WERI-Rb-1 (cell line): ENCODE measurements around the gene TP53I13.

Source experiments
- DNase-seq: peaks from one replicate; pipeline ENCODE4 v3.0.0-alpha.2; 2020
- H3K27ac ChIP-seq: fragments of 250-450 bp; sonication (Bioruptor Pico); 2 replicates; pipeline ENCODE4 v1.5.1; 2020; ENCODE audit warnings: mild to moderate bottlenecking, moderate library complexity
- H3K27me3 ChIP-seq: fragments of 250-450 bp; sonication (Bioruptor Pico); 2 replicates; pipeline ENCODE4 v1.5.1; 2021; ENCODE audit warnings: mild to moderate bottlenecking, low read depth, moderate library complexity; ENCODE audit not compliant: insufficient read depth, severe bottlenecking
- H3K36me3 ChIP-seq: fragments of 250-450 bp; sonication (Bioruptor Pico); 2 replicates; pipeline ENCODE4 v1.5.1; 2020; ENCODE audit warnings: mild to moderate bottlenecking, moderate library complexity
- H3K4me3 ChIP-seq: 2 replicates; pipeline ENCODE4 v1.5.1; 2011; ENCODE audit warnings: low read depth, mild to moderate bottlenecking, control low read depth, low read length
- H3K9me3 ChIP-seq: fragments of 250-450 bp; sonication (Bioruptor Pico); 2 replicates; pipeline ENCODE4 v1.5.1; 2021; ENCODE audit warnings: mild to moderate bottlenecking, moderate library complexity; ENCODE audit not compliant: severe bottlenecking
- CTCF ChIP-seq: IDR thresholded peaks from 2 replicates; pipeline ENCODE4 v1.5.1; 2011; ENCODE audit warnings: low read depth, mild to moderate bottlenecking, control low read depth, inconsistent platforms, low read length

The TP53I13 gene

DNA sequence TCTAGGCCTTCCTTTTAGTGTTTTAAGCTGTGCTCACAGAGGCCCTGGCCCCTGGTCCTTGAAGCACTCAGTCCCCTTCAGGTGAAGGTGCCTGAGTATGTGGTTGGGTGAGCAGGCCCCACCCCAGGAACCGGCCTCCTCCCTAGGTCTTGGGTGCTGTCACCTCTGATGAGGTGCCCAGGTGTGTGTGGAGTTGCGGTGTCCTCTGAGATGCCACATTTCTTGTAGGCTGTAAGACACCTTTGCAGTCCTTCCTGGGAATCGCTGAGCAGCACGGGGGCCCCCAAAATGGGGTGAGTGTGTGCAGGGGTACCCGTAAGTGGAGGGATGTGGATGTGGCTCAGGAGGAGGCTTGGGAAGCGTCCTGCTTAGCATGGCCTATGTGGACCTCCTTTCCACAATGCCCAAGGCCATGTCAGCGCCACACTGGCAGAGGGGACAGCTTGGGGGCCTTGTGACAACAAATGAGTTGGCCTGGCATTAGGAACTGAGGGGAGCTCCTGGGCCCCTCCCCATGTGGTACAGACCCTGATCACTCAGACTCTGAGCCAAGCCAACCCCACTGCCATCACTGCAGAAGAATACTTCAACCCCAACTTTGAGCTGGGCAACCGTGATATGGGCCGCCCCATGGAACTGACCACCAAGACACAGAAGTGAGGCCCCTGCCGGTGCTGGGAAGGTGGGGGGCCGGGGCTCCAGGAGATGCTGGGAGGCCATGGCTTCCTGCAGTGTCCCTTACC is 43.0 kb downstream of the TP53I13 start:
- Histone ChIP-seq H3K4me3 (no peak overlapping the region), H3K36me3 (peaks cover 24% of the 10 kb centered on the region), H3K9me3 (no peaks in the 10 kb centered on the region), H3K27me3 (peaks cover 2% of the 10 kb centered on the region), H3K27ac (no peak overlapping the region)
- TF ChIP-seq CTCF: no peak
- DNase-seq: no peak

GRCh38 chr17:29612094-29612403 is 43.5 kb downstream of the TP53I13 start:
- DNase-seq: no peak
- Histone ChIP-seq H3K36me3 (peaks cover 24% of the 10 kb centered on the region), H3K9me3 (no peaks in the 10 kb centered on the region), H3K27ac (no peak overlapping the region), H3K4me3 (no peak overlapping the region), H3K27me3 (peaks cover 6% of the 10 kb centered on the region)
- TF ChIP-seq CTCF: no peak

GRCh38 chr17:29612404-29613280 is 44.1 kb downstream of the TP53I13 start:
- Histone ChIP-seq H3K27me3 (peaks cover 6% of the 10 kb centered on the region), H3K9me3 (no peaks in the 10 kb centered on the region), H3K36me3 (peaks cover 24% of the 10 kb centered on the region), H3K27ac (no peak overlapping the region), H3K4me3 (no peak overlapping the region)
- TF ChIP-seq CTCF: no peak
- no peak for DNase-seq

GRCh38 chr17:29613352-29613837 is 44.9 kb downstream of the TP53I13 start:
- Histone ChIP-seq H3K4me3 (no peak overlapping the region), H3K9me3 (no peaks in the 10 kb centered on the region), H3K27me3 (peaks cover 6% of the 10 kb centered on the region), H3K36me3 (peaks cover 24% of the 10 kb centered on the region), H3K27ac (no peak overlapping the region)
- TF ChIP-seq CTCF: no peak
- no peak for DNase-seq

DNA sequence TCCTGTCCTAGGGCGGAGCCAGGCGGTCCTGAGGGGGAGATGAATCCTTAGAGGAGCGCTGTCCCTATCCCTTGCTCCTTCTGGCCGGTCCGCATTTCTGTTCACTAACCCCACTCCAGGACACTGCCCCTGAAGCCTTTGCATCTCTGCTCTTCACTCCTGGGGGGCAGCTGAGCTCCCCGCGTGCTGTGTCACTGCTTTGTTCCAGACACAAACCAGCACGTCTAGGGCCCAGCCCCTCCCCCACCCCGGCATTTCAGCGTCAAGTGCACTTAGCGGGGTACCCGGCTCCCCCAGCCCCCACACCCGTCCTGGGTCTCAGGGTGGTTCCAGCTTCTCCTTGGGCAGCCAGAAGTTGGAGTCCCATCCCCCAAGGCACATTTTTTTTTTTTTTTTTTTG is 45.4 kb downstream of the TP53I13 start:
- peaks cover 20% of the 10 kb centered on the region for H3K36me3 ChIP-seq
- peaks cover 6% of the 10 kb centered on the region for H3K27me3 ChIP-seq

More for the DNA sequence above, 45.4 kb downstream of the TP53I13 start:
- DNase-seq: no peak
- Histone ChIP-seq H3K9me3 (no peaks in the 10 kb centered on the region), H3K4me3 (no peak overlapping the region), H3K27ac (no peak overlapping the region)
- TF ChIP-seq CTCF: no peak
